ENCODE data around the gene PTPRM.

The PTPRM gene

GRCh38 chr18:7629416-7629815 is 62.3 kb downstream of the PTPRM start:
- DNase-seq (ENCODE audit: low spot score): no peak

- no peak for DNase-seq (ENCODE audit: low spot score)
Observed at GRCh38 chr18:7630731-7631442, 63.8 kb downstream of the PTPRM start.

GRCh38 chr18:7632152-7633098 is 65.3 kb downstream of the PTPRM start:
- DNase-seq (ENCODE audit: low spot score): no peak

GRCh38 chr18:7633171-7633570 is 66.1 kb downstream of the PTPRM start:
- no peak for DNase-seq (ENCODE audit: low spot score)

- DNase-seq (ENCODE audit: low spot score): no peak
Observed at GRCh38 chr18:7635948-7636347, 68.8 kb downstream of the PTPRM start.

GRCh38 chr18:7637269-7637668 is 70.2 kb downstream of the PTPRM start:
- DNase-seq (ENCODE audit: low spot score): no peak

- DNase-seq (ENCODE audit: low spot score): no peak
Observed at GRCh38 chr18:7638321-7638720, 71.2 kb downstream of the PTPRM start.

- DNase-seq (ENCODE audit: low spot score): no peak
Observed at GRCh38 chr18:7641813-7642212, 74.7 kb downstream of the PTPRM start.

- no peak for DNase-seq (ENCODE audit: low spot score)
Observed at GRCh38 chr18:7642331-7642890, 75.3 kb downstream of the PTPRM start.

GRCh38 chr18:7645756-7646155 is 78.6 kb downstream of the PTPRM start:
- DNase-seq (ENCODE audit: low spot score): no peak

GRCh38 chr18:7646174-7646886 is 79.2 kb downstream of the PTPRM start:
- DNase-seq (ENCODE audit: low spot score): no peak

GRCh38 chr18:7647500-7647899 is 80.4 kb downstream of the PTPRM start:
- DNase-seq (ENCODE audit: low spot score): no peak

- DNase-seq (ENCODE audit: low spot score): no peak
Observed at GRCh38 chr18:7657050-7657449, 89.9 kb downstream of the PTPRM start.

- no peak for DNase-seq (ENCODE audit: low spot score)
Observed at GRCh38 chr18:7657937-7658336, 90.8 kb downstream of the PTPRM start.

- no peak for DNase-seq (ENCODE audit: low spot score)
Observed at GRCh38 chr18:7658701-7659100, 91.6 kb downstream of the PTPRM start.

GRCh38 chr18:7661207-7661606 is 94.1 kb downstream of the PTPRM start:
- no peak for DNase-seq (ENCODE audit: low spot score)

- no peak for DNase-seq (ENCODE audit: low spot score)
Observed at GRCh38 chr18:7662866-7663265, 95.8 kb downstream of the PTPRM start.

- DNase-seq (ENCODE audit: low spot score): peak; percentile 33
Observed at GRCh38 chr18:7663366-7664312, 96.5 kb downstream of the PTPRM start.

- DNase-seq (ENCODE audit: low spot score): no peak
Observed at GRCh38 chr18:7666195-7666776, 99.2 kb downstream of the PTPRM start.

GRCh38 chr18:7668392-7668791 is 101.3 kb downstream of the PTPRM start:
- no peak for DNase-seq (ENCODE audit: low spot score)

GRCh38 chr18:7669361-7669760 is 102.2 kb downstream of the PTPRM start:
- no peak for DNase-seq (ENCODE audit: low spot score)
